ENCODE measurements around the gene PITX2. TPM values are rescaled to one million over a fixed set of nuclear protein-coding genes. Genes with fewer than 3 reads are reported as not detected.

PITX2 gene
- total and polyA plus RNA-seq, 2 experiments from 2014 or later: 0.52 to 0.99 TPM

- Histone ChIP-seq H3K9me2 (ENCODE audit: insufficient read depth) (peaks cover 7% of the 10 kb centered on the region; the same call in 1 of the 2 replicates), H3K36me3 (ENCODE audit: insufficient read depth) (no peaks in the 10 kb centered on the region), H3K27me3 (ENCODE audit: insufficient read depth) (no peaks in the 10 kb centered on the region), H3K27ac (ENCODE audit: low read depth) (no peak overlapping the region), H3K4me3 (no peak overlapping the region), H3K4me2 (no peak overlapping the region), H3F3A (replicated peaks; ENCODE audit: low read depth) (no peaks in the 10 kb centered on the region), H3K79me2 (replicated peaks; ENCODE audit: insufficient read depth) (no peaks in the 10 kb centered on the region), H4K20me1 (replicated peaks; ENCODE audit: insufficient read depth) (no peaks in the 10 kb centered on the region), H3K4me1 (ENCODE audit: insufficient read depth) (no peaks in the 10 kb centered on the region), H2AFZ (no peak overlapping the region)
- H3K27ac Mint-ChIP-seq: no peak overlapping the region
- no peak for TF ChIP-seq EZH2 (IDR thresholded peaks at IDR 0.05; ENCODE audit: low read depth, unreplicated experiment)
- TF ChIP-seq ZNF462 (CRISPR knock-in tag; IDR thresholded peaks at IDR 0.05): no peak
- no peak for TF ChIP-seq CTCF (conservative IDR thresholded peaks at IDR 0.05; ENCODE audit: low read depth in 2 of 2)
- no peak for TF ChIP-seq NANOG (IDR thresholded peaks at IDR 0.05; ENCODE audit: borderline replicate concordance)
- TF ChIP-seq REST (IDR thresholded peaks at IDR 0.05; ENCODE audit: unreplicated experiment): no peak
- TF ChIP-seq EZH2phosphoT487 (IDR thresholded peaks at IDR 0.05; ENCODE audit: unreplicated experiment): no peak
- no peak for TF ChIP-seq JUNB (IDR thresholded peaks at IDR 0.05; ENCODE audit: unreplicated experiment)
- no peak for TF ChIP-seq CREB1 (CRISPR knock-in tag; IDR thresholded peaks at IDR 0.05; ENCODE audit: low read depth)
- no peak for TF ChIP-seq ETS1 (IDR thresholded peaks at IDR 0.05)
- TF ChIP-seq POLR2AphosphoS5 (IDR thresholded peaks at IDR 0.05; ENCODE audit: low read depth): no peak
- no peak for TF ChIP-seq STAT1 (IDR thresholded peaks at IDR 0.05; ENCODE audit: unreplicated experiment)
- TF ChIP-seq ZNF114 (CRISPR knock-in tag; IDR thresholded peaks at IDR 0.05): no peak
- no peak for TF ChIP-seq ZNF331 (CRISPR knock-in tag; IDR thresholded peaks at IDR 0.05; ENCODE audit: low read depth)
- ATAC-seq (no peak), DNase-seq (ENCODE audit: low spot score) (no peak)
- H3K4me1 Mint-ChIP-seq: no peaks in the 10 kb centered on the region
- H3K4me3 Mint-ChIP-seq: no peak overlapping the region
- peaks cover 3% of the 10 kb centered on the region; the same call in 1 of the 3 replicates for H3K9me3 Mint-ChIP-seq
- peaks cover 6% of the 10 kb centered on the region for H3K27me3 Mint-ChIP-seq (ENCODE audit: insufficient read depth, low read depth, poor library complexity)
- no peaks in the 10 kb centered on the region for H3K36me3 Mint-ChIP-seq (ENCODE audit: low read depth)
These were observed 40.3 kb upstream of the PITX2 start for GRCh38 chr4:110663206-110663605.
